OCI-LY7 (cell line): ENCODE data around the gene KDM1A. TPM values are rescaled to one million over a fixed set of nuclear protein-coding genes. Genes with fewer than 3 reads are reported as not detected.

ENCODE experiments used
- BruUV-seq: library from RNA; stranded (reverse); fragments of 400-500 nt; replicated peaks from 2 replicates; lab custom pipeline; 2021; lab: Mats Ljungman, UMichigan
- CTCF ChIA-PET: fragments of 300-600 bp; sonication (Branson Sonifier 250); formaldehyde crosslinking; loops from one replicate; lab custom pipeline; 2022; ENCODE audit warnings: antibody characterized with exemption; ENCODE audit not compliant: unreplicated experiment; lab: Charles Lee
- POLR2A ChIA-PET: fragments of 300-600 bp; sonication (Branson Sonifier 250); formaldehyde crosslinking; loops from one replicate; lab custom pipeline; 2022; ENCODE audit warnings: antibody characterized with exemption; lab: Charles Lee
- DNase-seq: peaks from one replicate; pipeline ENCODE4 v3.0.0-alpha.2; 2015; ENCODE audit warnings: low spot score
- H2AFZ ChIP-seq: fragments of 200-600 bp; sonication (generic), shearing (Covaris generic); 2 replicates; pipeline ENCODE4 v1.6.1; 2014; ENCODE audit warnings: mild to moderate bottlenecking, antibody characterized with exemption, low read length, moderate library complexity
- H3K27ac ChIP-seq: fragments of 200-600 bp; sonication (generic); 2 replicates; pipeline ENCODE4 v1.5.1; 2014; ENCODE audit warnings: mixed run types, low read depth, mild to moderate bottlenecking, moderate library complexity, low read length, inconsistent platforms; ENCODE audit not compliant: poor library complexity, severe bottlenecking
- H3K36me3 ChIP-seq: fragments of 200-600 bp; sonication (generic); 2 replicates; pipeline ENCODE4 v1.6.1; 2014; ENCODE audit warnings: mild to moderate bottlenecking, antibody characterized with exemption, low read length, moderate library complexity, mixed read lengths; ENCODE audit not compliant: insufficient read depth
- H3K4me1 ChIP-seq: fragments of 200-600 bp; sonication (generic); 2 replicates; pipeline ENCODE4 v1.5.1; 2014; ENCODE audit warnings: mild to moderate bottlenecking, low read length; ENCODE audit not compliant: insufficient read depth, poor library complexity, severe bottlenecking
- H3K4me2 ChIP-seq: fragments of 200-600 bp; sonication (generic); 2 replicates; pipeline ENCODE4 v1.6.1; 2014; ENCODE audit warnings: mild to moderate bottlenecking, low read length
- H3K4me3 ChIP-seq: fragments of 200-600 bp; sonication (generic); 2 replicates; pipeline ENCODE4 v1.5.1; 2014; ENCODE audit warnings: mild to moderate bottlenecking, low read depth, low read length; ENCODE audit not compliant: poor library complexity, severe bottlenecking
- H3K79me2 ChIP-seq: fragments of 200-600 bp; sonication (generic); 2 replicates; pipeline ENCODE4 v1.6.1; 2016; ENCODE audit warnings: low read depth, mild to moderate bottlenecking, low read length, moderate library complexity, mixed read lengths; ENCODE audit not compliant: insufficient read depth
- H3K9me2 ChIP-seq: fragments of 200-600 bp; sonication (generic); 2 replicates; pipeline ENCODE4 v1.6.1; 2016; ENCODE audit warnings: mild to moderate bottlenecking, low read length, mixed read lengths; ENCODE audit not compliant: insufficient read depth
- H3K9me3 ChIP-seq: fragments of 200-600 bp; sonication (generic); 2 replicates; pipeline ENCODE4 v1.6.1; 2014; ENCODE audit warnings: mild to moderate bottlenecking, mixed run types, low read length, mixed read lengths
- H4K20me1 ChIP-seq: fragments of 200-600 bp; sonication (generic); 2 replicates; pipeline ENCODE4 v1.6.1; 2014; ENCODE audit warnings: mild to moderate bottlenecking, antibody characterized with exemption, low read length, moderate library complexity, mixed read lengths; ENCODE audit not compliant: insufficient read depth
- EZH2phosphoT487 ChIP-seq: fragments of 200-600 bp; sonication (generic); IDR thresholded peaks from 2 replicates; pipeline ENCODE4 v1.6.1; 2018; ENCODE audit warnings: low read depth, borderline replicate concordance, mild to moderate bottlenecking, mixed run types, antibody characterized with exemption, low read length, moderate library complexity, mixed read lengths
- intact Hi-C: fragments of 100-400 bp; cut with micrococcal nuclease; formaldehyde crosslinking; loops from one replicate; pipeline ENCODE4 v1.10.0; 2022; ENCODE audit not compliant: unreplicated experiment
- total RNA-seq, 2 experiments: library from RNA; depleted of rRNA in 1 of 2; stranded (reverse); fragments of >200 nt in 1 of 2; shearing (Covaris generic) in 1 of 2; gene quantifications; 2 replicates each; pipeline ENCODE4 v1.2.3, GENCODE V29; 2014 to 2022
- TF ChIP-seq, protein P1 (sequence below): fragments of 200-600 bp; sonication (generic); conservative IDR thresholded peaks from 2 replicates; pipeline ENCODE4 v1.5.1; 2014; ENCODE audit warnings: mild to moderate bottlenecking, antibody characterized with exemption, low read length, moderate library complexity, mixed read lengths

The KDM1A gene
- total RNA-seq, 2 experiments from 2014 or later: 88.8 to 95.5 TPM

GRCh38 chr1:23037081-23037740 is 17.9 kb downstream of the KDM1A start:
- Histone ChIP-seq H2AFZ (no peak overlapping the region), H3K4me3 (no peak overlapping the region), H3K9me3 (no peaks in the 10 kb centered on the region), H3K4me1 (no peaks in the 10 kb centered on the region), H3K79me2 (peaks cover 68% of the 10 kb centered on the region; the same call in 1 of the 2 replicates), H3K27ac (no peak overlapping the region), H3K4me2 (no peak overlapping the region), H3K36me3 (peaks cover 17% of the 10 kb centered on the region), H3K9me2 (no peaks in the 10 kb centered on the region), H4K20me1 (peaks cover 7% of the 10 kb centered on the region)
- DNase-seq: no peak
- CTCF ChIA-PET: no interaction called here
- POLR2A ChIA-PET: interaction anchor here (0.6 to 1.7 kb wide), 2 partner anchors 12 to 1519 kb away, joined by 3 to 5 read pairs; no protein-coding TSS in a partner anchor
- TF ChIP-seq, protein P1, sequence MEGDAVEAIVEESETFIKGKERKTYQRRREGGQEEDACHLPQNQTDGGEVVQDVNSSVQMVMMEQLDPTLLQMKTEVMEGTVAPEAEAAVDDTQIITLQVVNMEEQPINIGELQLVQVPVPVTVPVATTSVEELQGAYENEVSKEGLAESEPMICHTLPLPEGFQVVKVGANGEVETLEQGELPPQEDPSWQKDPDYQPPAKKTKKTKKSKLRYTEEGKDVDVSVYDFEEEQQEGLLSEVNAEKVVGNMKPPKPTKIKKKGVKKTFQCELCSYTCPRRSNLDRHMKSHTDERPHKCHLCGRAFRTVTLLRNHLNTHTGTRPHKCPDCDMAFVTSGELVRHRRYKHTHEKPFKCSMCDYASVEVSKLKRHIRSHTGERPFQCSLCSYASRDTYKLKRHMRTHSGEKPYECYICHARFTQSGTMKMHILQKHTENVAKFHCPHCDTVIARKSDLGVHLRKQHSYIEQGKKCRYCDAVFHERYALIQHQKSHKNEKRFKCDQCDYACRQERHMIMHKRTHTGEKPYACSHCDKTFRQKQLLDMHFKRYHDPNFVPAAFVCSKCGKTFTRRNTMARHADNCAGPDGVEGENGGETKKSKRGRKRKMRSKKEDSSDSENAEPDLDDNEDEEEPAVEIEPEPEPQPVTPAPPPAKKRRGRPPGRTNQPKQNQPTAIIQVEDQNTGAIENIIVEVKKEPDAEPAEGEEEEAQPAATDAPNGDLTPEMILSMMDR: no peak
- TF ChIP-seq EZH2phosphoT487: no peak
- intact Hi-C loops: no loop called here
- no TSS peak for BruUV-seq

GRCh38 chr1:23039308-23039826 is 20.1 kb downstream of the KDM1A start:
- intact Hi-C loops: no loop called here
- Histone ChIP-seq H3K27ac (no peak overlapping the region), H3K9me2 (no peaks in the 10 kb centered on the region), H3K36me3 (peaks cover 20% of the 10 kb centered on the region), H4K20me1 (peaks cover 7% of the 10 kb centered on the region), H3K4me3 (no peak overlapping the region), H3K79me2 (peaks cover 49% of the 10 kb centered on the region; the same call in 1 of the 2 replicates), H3K4me2 (no peak overlapping the region), H3K4me1 (no peaks in the 10 kb centered on the region), H2AFZ (no peak overlapping the region), H3K9me3 (no peaks in the 10 kb centered on the region)
- TF ChIP-seq, protein P1: no peak
- TF ChIP-seq EZH2phosphoT487: no peak
- no peak for DNase-seq
- ChIA-PET CTCF (no interaction called here), POLR2A (no interaction called here)
- no TSS peak for BruUV-seq

- POLR2A ChIA-PET: interaction anchor here (0.6 kb wide), 1 partner anchor 55 kb away, joined by 3 read pairs; no protein-coding TSS in a partner anchor
- H3K27ac ChIP-seq: no peak overlapping the region
- H3K36me3 ChIP-seq: peaks cover 25% of the 10 kb centered on the region
- no peak for DNase-seq
- H3K79me2 ChIP-seq: peaks cover 38% of the 10 kb centered on the region; the same call in 1 of the 2 replicates
- no peaks in the 10 kb centered on the region for H3K4me1 ChIP-seq
- H2AFZ ChIP-seq: no peak overlapping the region
- no peak overlapping the region for H3K4me3 ChIP-seq
- CTCF ChIA-PET: no interaction called here
- BruUV-seq: no TSS peak
- no peaks in the 10 kb centered on the region for H3K9me2 ChIP-seq
- intact Hi-C loops: no loop called here
- H4K20me1 ChIP-seq: peaks cover 11% of the 10 kb centered on the region
- no peak for TF ChIP-seq EZH2phosphoT487
- TF ChIP-seq, protein P1: no peak
- no peak overlapping the region for H3K4me2 ChIP-seq
- H3K9me3 ChIP-seq: no peaks in the 10 kb centered on the region
Observed at GRCh38 chr1:23040509-23040908, 21.2 kb downstream of the KDM1A start.
